Suprapubic skin (tissue), 4 donors: ENCODE data around the gene IFNL4.

Experiments used
- EP300 ChIP-seq: sonication (generic); formaldehyde crosslinking; IDR thresholded peaks from one replicate; pipeline ENCODE4 v1.6.1; 2017; ENCODE audit warnings: antibody characterized with exemption
- POLR2A ChIP-seq, 2 donors: fragments of 450-650 bp; IDR thresholded peaks; one replicate each; pipeline ENCODE4 v1.6.1; 2017; ENCODE audit warnings: antibody characterized with exemption in 2 of 2, mild to moderate bottlenecking in 2 of 2, moderate library complexity in 2 of 2
- POLR2AphosphoS5 ChIP-seq, 3 donors: sonication (generic); formaldehyde crosslinking; IDR thresholded peaks; one replicate each; pipeline ENCODE4 v1.6.1; 2017; ENCODE audit warnings: antibody characterized with exemption in 3 of 3

DNA sequence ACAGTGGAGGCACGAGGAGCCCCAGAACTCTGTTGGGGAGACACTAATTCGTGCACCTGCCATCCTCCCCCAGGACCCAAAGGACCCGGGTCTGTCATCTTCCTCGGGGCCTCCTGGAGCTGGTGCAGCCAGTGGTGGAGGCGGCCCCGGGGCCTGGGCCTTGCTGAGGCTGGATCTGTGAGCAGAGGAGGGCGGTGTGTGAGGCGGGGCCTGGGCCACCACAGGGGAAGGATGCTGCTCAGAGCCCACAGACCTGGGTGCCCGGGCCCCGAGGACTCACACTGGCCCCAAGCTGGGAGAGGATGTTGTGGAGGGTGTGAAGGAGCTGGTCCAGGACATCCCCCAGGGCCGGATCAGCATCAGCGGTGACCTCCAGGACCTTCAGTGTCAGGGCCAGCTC is 12.1 kb downstream of the IFNL4 start:
- TF ChIP-seq POLR2AphosphoS5 (IDR thresholded peaks at IDR 0.05) (no peak), POLR2A (IDR thresholded peaks at IDR 0.05) (no peak), EP300 (no peak)
